ENCODE results near the gene NDUFA5.

GRCh38 chr7:123557016-123557397 is 611 bp downstream of the NDUFA5 start:
- TF ChIP-seq CTCF (IDR thresholded peaks at IDR 0.05), result no peak
- TF ChIP-seq POLR2A (IDR thresholded peaks at IDR 0.05), result no peak
- no peak for TF ChIP-seq POLR2AphosphoS5 (IDR thresholded peaks at IDR 0.05)
- TF ChIP-seq EP300 (IDR thresholded peaks at IDR 0.05), result no peak

All from suprapubic skin (tissue), 4 donors.